ENCODE data around the gene KLHL40.

The KLHL40 gene

GRCh38 chr3:42672515-42672914 is 12.8 kb upstream of the KLHL40 start:
- no peak overlapping the region for H3K9ac ChIP-seq (ENCODE audit: low read depth, low read length)
- H3K36me3 ChIP-seq (ENCODE audit: insufficient read depth, low read length), result no peaks in the 10 kb centered on the region
- no peaks in the 10 kb centered on the region; the same call in 1 of the 2 replicates for H3K9me3 ChIP-seq (ENCODE audit: control insufficient read depth, insufficient read depth, low read length)
- H3K4me1 ChIP-seq (ENCODE audit: insufficient read depth, low read length), result no peaks in the 10 kb centered on the region

DNA sequence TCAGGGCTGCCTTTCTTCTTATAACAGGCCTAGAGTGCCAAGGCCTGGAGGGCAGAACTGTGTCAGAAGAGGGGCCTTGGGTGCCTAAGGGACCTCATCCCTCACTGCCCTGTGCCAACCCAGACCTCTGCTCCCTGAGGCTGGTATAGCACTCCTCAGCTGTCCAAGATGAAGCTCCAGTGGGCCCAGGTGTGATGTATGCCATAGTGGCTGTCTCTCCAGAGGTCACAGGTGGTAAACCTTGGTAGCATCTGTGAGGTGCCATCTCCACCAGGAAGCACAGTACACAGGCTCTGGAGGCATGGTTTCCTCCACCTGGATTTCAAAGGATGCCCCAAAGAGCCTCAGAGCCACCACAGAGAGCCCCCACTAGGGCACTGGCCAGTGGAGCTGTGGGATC is 12.3 kb upstream of the KLHL40 start:
- H3K9me3 ChIP-seq (ENCODE audit: control insufficient read depth, insufficient read depth, low read length), result no peaks in the 10 kb centered on the region; the same call in 1 of the 2 replicates
- no peaks in the 10 kb centered on the region for H3K4me1 ChIP-seq (ENCODE audit: insufficient read depth, low read length)
- H3K36me3 ChIP-seq (ENCODE audit: insufficient read depth, low read length), result no peaks in the 10 kb centered on the region
- no peak overlapping the region for H3K9ac ChIP-seq (ENCODE audit: low read depth, low read length)

DNA sequence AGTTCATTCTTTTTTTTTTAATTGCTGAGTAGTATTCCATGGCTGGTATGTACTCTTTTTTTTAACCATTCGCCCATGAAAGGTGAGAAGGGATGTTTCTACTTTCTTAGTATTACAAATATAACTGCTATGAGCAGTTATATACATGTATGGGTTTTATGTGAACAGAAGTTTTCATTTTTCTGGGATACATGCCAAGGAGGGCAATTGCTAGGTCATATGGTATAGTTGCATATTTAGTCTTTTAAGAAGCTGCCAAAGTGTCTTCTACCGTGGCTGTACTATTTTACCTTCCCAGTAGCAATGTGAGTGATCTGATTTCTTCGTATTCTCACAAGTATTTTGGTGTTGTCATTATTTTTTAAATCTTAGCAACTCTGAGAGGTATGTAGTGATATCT is 11.2 kb upstream of the KLHL40 start:
- no peaks in the 10 kb centered on the region; the same call in 1 of the 2 replicates for H3K9me3 ChIP-seq (ENCODE audit: control insufficient read depth, insufficient read depth, low read length)
- no peak overlapping the region for H3K9ac ChIP-seq (ENCODE audit: low read depth, low read length)
- H3K4me1 ChIP-seq (ENCODE audit: insufficient read depth, low read length), result no peaks in the 10 kb centered on the region
- no peaks in the 10 kb centered on the region for H3K36me3 ChIP-seq (ENCODE audit: insufficient read depth, low read length)

DNA sequence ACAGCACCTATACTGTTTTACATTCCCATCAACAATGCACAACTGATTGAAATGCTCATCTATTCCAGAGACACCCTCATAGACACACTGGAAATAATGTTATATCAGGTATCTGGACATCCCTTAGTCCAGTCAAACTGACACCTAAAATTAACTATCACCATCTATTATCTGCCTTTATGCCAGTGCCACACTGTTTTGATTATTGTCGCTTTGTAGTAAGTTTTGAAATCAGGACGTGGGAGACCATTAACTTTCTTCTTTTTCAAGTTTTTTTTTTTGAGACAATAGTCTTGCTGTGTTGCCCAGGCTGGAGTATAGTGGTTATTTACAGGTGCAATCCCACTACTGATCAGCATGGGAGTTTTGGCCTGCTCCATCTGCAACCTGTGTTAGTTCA is 9.4 kb upstream of the KLHL40 start:
- Histone ChIP-seq H3K36me3 (ENCODE audit: insufficient read depth, low read length) (no peaks in the 10 kb centered on the region), H3K9ac (ENCODE audit: low read depth, low read length) (no peak overlapping the region), H3K4me1 (ENCODE audit: insufficient read depth, low read length) (no peaks in the 10 kb centered on the region), H3K9me3 (ENCODE audit: control insufficient read depth, insufficient read depth, low read length) (no peaks in the 10 kb centered on the region; the same call in 1 of the 2 replicates)

GRCh38 chr3:42678447-42678846 is 6.9 kb upstream of the KLHL40 start:
- peaks cover 3% of the 10 kb centered on the region; the same call in 1 of the 2 replicates for H3K4me1 ChIP-seq (ENCODE audit: insufficient read depth, low read length)
- no peaks in the 10 kb centered on the region; the same call in 1 of the 2 replicates for H3K9me3 ChIP-seq (ENCODE audit: control insufficient read depth, insufficient read depth, low read length)
- no peaks in the 10 kb centered on the region for H3K36me3 ChIP-seq (ENCODE audit: insufficient read depth, low read length)
- H3K9ac ChIP-seq (ENCODE audit: low read depth, low read length), result no peak overlapping the region

- Histone ChIP-seq H3K9me3 (ENCODE audit: control insufficient read depth, insufficient read depth, low read length) (no peaks in the 10 kb centered on the region; the same call in 1 of the 2 replicates), H3K9ac (ENCODE audit: low read depth, low read length) (no peak overlapping the region), H3K36me3 (ENCODE audit: insufficient read depth, low read length) (no peaks in the 10 kb centered on the region), H3K4me1 (ENCODE audit: insufficient read depth, low read length) (peaks cover 4% of the 10 kb centered on the region; the same call in 1 of the 2 replicates)
These were observed 5.1 kb upstream of the KLHL40 start for GRCh38 chr3:42680271-42680670.

DNA sequence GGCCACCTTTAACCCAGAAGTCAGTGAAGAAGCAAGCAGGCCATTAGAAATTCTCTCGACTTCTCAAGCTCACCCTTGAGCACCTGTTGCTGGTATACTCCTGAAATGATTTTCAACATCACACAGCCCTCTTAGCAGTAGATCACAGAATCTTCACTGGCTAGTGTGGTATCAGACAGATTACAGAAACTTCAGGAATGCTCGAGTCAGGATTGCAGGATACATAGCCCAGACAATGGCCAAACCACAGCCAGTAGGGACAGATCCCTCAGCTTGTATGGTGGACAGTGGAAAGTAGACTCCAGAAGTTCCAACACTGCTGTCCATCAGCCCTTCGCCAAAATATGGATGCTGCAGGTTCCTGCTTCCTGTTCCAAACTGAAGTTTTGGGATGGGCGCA is 4.5 kb upstream of the KLHL40 start:
- Histone ChIP-seq H3K36me3 (ENCODE audit: insufficient read depth, low read length) (no peaks in the 10 kb centered on the region), H3K9ac (ENCODE audit: low read depth, low read length) (no peak overlapping the region), H3K4me1 (ENCODE audit: insufficient read depth, low read length) (peaks cover 4% of the 10 kb centered on the region; the same call in 1 of the 2 replicates), H3K9me3 (ENCODE audit: control insufficient read depth, insufficient read depth, low read length) (no peaks in the 10 kb centered on the region; the same call in 1 of the 2 replicates)

- peaks cover 4% of the 10 kb centered on the region; the same call in 1 of the 2 replicates for H3K4me1 ChIP-seq (ENCODE audit: insufficient read depth, low read length)
- H3K9ac ChIP-seq (ENCODE audit: low read depth, low read length), result no peak overlapping the region
- H3K9me3 ChIP-seq (ENCODE audit: control insufficient read depth, insufficient read depth, low read length), result no peaks in the 10 kb centered on the region
- no peaks in the 10 kb centered on the region for H3K36me3 ChIP-seq (ENCODE audit: insufficient read depth, low read length)
These were observed 3.8 kb upstream of the KLHL40 start for GRCh38 chr3:42681361-42682038.

DNA sequence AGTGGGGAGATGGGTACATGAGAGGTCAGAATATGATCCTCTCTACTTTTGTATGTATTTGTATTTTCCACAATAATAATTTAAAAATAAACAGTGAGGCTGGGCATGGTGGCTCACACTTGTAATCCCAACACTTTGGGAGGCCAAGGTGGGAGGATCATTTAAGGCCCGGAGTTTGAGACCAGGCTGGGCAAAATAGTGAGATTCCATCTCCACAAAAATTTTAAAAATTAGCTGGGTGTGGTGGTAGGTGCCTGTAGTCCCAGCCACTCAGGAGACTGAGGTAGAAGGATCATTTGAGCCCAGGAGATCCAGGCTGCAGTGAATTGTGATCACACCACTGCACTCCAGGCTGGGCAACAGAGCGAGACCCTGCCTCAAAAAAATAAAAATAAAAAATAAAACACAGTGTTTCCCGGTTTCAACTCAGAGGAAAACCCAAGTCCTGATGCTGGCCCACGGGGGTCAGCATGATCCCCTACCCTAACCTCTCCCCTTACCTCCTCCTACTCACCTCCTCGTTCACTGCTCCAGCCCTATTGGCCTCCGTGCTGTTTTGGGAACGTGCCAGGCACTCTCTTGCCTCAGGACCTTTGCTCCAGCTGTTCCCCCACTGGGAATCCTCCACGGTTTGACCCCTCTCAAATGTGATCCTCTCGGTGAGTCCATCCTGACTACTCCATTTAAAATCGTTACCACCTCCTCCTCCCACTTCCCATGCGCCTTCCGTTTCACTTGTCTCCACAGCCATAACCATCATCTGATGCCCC is 2.9 kb upstream of the KLHL40 start:
- Histone ChIP-seq H3K9ac (ENCODE audit: low read depth, low read length) (no peak overlapping the region), H3K9me3 (ENCODE audit: control insufficient read depth, insufficient read depth, low read length) (no peaks in the 10 kb centered on the region), H3K36me3 (ENCODE audit: insufficient read depth, low read length) (no peaks in the 10 kb centered on the region), H3K4me1 (ENCODE audit: insufficient read depth, low read length) (peaks cover 4% of the 10 kb centered on the region; the same call in 1 of the 2 replicates)

DNA sequence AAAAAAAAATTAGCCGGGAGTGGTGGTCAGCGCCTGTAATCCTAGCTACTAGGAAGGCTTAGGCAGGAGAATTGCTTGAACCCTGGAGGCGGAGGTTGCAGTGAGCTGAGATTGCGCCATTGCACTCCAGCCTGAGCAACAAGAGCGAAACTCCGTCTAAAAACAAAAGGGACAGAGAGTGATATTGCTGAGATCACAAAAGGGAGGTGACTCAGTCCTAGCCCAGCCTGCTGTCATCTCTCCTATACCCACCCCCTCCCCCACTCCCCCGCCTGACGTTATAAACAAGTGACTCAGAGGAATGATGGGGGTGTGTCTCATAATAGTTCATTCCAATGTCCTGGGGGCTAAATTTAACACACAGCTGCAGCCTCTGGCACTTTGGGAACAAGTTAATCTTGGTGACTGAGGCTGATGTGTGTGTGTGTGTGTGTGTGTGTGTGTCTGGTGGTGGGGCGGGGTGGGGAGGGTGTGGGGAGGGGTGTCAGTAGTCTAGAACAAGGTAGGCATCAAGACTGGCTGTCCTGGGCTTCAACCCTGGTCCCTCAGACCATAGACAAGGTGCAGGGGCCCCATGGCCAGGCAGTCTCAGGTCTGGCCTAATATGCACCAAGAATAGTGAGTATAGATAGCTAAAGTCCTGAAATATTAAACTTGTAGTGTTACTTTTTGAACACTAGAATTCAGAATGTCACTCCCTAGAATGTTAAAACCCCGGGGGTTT is 1.3 kb upstream of the KLHL40 start:
- H3K9ac ChIP-seq (ENCODE audit: low read depth, low read length), result no peak overlapping the region
- peaks cover 4% of the 10 kb centered on the region; the same call in 1 of the 2 replicates for H3K4me1 ChIP-seq (ENCODE audit: insufficient read depth, low read length)
- no peaks in the 10 kb centered on the region for H3K9me3 ChIP-seq (ENCODE audit: control insufficient read depth, insufficient read depth, low read length)
- no peaks in the 10 kb centered on the region for H3K36me3 ChIP-seq (ENCODE audit: insufficient read depth, low read length)

GRCh38 chr3:42684632-42685362 is 540 bp upstream of the KLHL40 start:
- Histone ChIP-seq H3K9ac (ENCODE audit: low read depth, low read length) (no peak overlapping the region), H3K36me3 (ENCODE audit: insufficient read depth, low read length) (no peaks in the 10 kb centered on the region), H3K4me1 (ENCODE audit: insufficient read depth, low read length) (peaks cover 4% of the 10 kb centered on the region; the same call in 1 of the 2 replicates), H3K9me3 (ENCODE audit: control insufficient read depth, insufficient read depth, low read length) (no peaks in the 10 kb centered on the region)

- H3K36me3 ChIP-seq (ENCODE audit: insufficient read depth, low read length), result no peaks in the 10 kb centered on the region
- H3K4me1 ChIP-seq (ENCODE audit: insufficient read depth, low read length), result peaks cover 4% of the 10 kb centered on the region; the same call in 1 of the 2 replicates
- no peaks in the 10 kb centered on the region for H3K9me3 ChIP-seq (ENCODE audit: control insufficient read depth, insufficient read depth, low read length)
- H3K9ac ChIP-seq (ENCODE audit: low read depth, low read length), result no peak overlapping the region
These were observed 819 bp downstream of the KLHL40 start for GRCh38 chr3:42685891-42686820.
